GM12892 (cell line): Measurements from ENCODE around the gene MRPL17.

Source experiments
- POLR2A ChIP-seq: IDR thresholded peaks from 2 replicates; pipeline ENCODE4 v1.6.1; 2011; ENCODE audit warnings: low read depth, low read length, control low read depth
- POLR2AphosphoS5 ChIP-seq: IDR thresholded peaks from 2 replicates; pipeline ENCODE4 v1.6.1; 2011; ENCODE audit warnings: low read depth, low read length, control low read depth

- no peak for TF ChIP-seq POLR2AphosphoS5
- TF ChIP-seq POLR2A: no peak
These were observed 34.3 kb upstream of the MRPL17 start for GRCh38 chr11:6717426-6717825.
